Measurements from ENCODE around the gene CRABP2. TPM values are rescaled to one million over a fixed set of nuclear protein-coding genes. Genes with fewer than 3 reads are reported as not detected.

Gene CRABP2
- total RNA-seq, 1 donor from 2014 or later, result 110 TPM

DNA sequence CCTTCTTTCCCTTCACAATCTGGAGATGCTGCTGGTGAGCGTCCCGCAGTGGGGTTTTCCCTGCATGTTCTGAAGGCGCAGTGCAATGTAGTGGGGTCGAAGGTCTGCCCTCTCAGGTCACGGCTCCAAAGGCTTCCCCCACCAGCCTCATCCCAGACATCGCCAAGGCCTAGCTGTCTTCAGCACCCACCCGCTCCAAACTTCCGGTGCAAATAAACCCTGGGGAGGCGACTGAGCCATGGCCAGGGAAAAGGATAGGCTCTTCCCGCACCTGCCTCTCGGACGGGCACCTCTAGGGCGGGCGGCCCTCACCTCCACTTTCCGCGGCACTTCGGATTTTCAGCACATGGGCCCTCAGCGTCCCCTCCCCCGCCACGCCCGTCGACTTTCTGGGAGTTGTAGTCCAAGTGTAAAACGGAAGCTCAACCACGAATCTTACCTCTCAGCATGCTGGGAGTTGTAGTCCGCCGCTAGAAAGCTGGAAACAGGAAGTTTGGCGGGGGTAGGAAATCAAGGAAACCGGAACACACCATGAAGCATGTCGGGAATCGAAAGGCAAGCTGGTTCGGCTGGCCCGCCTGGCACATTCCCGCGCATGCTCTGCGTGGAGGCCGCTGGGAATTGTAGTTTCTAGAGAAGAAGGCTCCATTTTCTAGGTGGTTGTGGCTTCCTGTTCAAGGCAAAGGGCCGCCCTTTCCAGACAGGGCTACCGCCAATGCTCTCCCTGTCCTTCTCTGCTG lies 35.5 kb upstream of the CRABP2 start, which contains the start of gene MRPL24:
MRPL24 (minus strand) TSS at position 348 of the 740 bp plus-strand sequence. CDS start 2,384 bp downstream, outside the sequence.
- H2AFZ ChIP-seq (replicated peaks), result peak within 1 kb of the TSS; percentile 47
- Mint-ChIP-seq H3K4me3 (peak within 1 kb of the TSS; percentile 94), H3K27ac (peak within 1 kb of the TSS; percentile 96), H3K36me3 (peaks cover 20% of the 10 kb centered on the region), H3K27me3 (ENCODE audit: insufficient read depth, low read depth) (peaks cover 2% of the 10 kb centered on the region), H3K4me1 (peaks cover 32% of the 10 kb centered on the region), H3K9me3 (no peaks in the 10 kb centered on the region)
- H3K9ac ChIP-seq, result peak within 1 kb of the TSS; percentile 62
- peak within 1 kb of the TSS; percentile 64 for H3K4me3 ChIP-seq
- H3F3A ChIP-seq (ENCODE audit: low read depth), result peaks cover 52% of the 10 kb centered on the region
- no peaks in the 10 kb centered on the region for H3K36me3 ChIP-seq
- TF ChIP-seq EZH2phosphoT487 (IDR thresholded peaks at IDR 0.05), result no peak
- no peak for TF ChIP-seq EZH2 (IDR thresholded peaks at IDR 0.05)
- TF ChIP-seq, protein P1, sequence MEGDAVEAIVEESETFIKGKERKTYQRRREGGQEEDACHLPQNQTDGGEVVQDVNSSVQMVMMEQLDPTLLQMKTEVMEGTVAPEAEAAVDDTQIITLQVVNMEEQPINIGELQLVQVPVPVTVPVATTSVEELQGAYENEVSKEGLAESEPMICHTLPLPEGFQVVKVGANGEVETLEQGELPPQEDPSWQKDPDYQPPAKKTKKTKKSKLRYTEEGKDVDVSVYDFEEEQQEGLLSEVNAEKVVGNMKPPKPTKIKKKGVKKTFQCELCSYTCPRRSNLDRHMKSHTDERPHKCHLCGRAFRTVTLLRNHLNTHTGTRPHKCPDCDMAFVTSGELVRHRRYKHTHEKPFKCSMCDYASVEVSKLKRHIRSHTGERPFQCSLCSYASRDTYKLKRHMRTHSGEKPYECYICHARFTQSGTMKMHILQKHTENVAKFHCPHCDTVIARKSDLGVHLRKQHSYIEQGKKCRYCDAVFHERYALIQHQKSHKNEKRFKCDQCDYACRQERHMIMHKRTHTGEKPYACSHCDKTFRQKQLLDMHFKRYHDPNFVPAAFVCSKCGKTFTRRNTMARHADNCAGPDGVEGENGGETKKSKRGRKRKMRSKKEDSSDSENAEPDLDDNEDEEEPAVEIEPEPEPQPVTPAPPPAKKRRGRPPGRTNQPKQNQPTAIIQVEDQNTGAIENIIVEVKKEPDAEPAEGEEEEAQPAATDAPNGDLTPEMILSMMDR (IDR thresholded peaks at IDR 0.05), result no peak
- peak; percentile 99 for DNase-seq (ENCODE audit: low spot score)
- H4K20me1 ChIP-seq (ENCODE audit: low read depth), result peaks cover 10% of the 10 kb centered on the region
- no peaks in the 10 kb centered on the region for H3K9me3 ChIP-seq (ENCODE audit: low read depth)
- peaks cover 40% of the 10 kb centered on the region for H3K79me2 ChIP-seq (ENCODE audit: low read depth)
- peaks cover 16% of the 10 kb centered on the region for H3K4me1 ChIP-seq
- no peaks in the 10 kb centered on the region for H3K27me3 ChIP-seq
- H3K27ac ChIP-seq, result peak within 1 kb of the TSS; percentile 52
- peak within 1 kb of the TSS; percentile 86 for H3K4me2 ChIP-seq

DNA sequence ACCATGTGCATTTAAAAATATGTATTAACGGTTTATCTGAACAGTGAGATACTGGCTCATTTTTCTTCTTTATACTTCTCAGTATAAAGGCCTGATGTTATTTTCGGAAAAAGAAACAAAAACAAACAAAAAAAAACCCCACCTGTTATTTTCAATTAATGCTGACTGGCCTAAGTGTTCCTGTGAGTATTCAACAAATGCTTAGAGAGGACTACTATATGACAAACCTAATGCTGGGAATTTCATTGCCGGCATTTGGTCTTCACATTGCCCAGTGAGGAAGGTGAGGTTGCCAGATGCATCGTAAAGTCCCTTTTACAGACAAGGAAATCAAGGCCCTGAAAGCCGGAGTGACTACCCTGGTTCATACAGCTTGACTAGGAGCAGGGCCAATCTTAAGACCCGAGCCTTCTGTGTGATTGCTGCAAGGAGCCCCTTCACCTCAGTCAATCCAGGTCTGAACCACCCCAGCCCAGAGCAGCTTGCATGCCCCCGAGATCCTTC lies 34.9 kb upstream of the CRABP2 start:
- Histone ChIP-seq H2AFZ (replicated peaks) (peak overlapping the region; percentile 47), H3K9me3 (ENCODE audit: low read depth) (no peaks in the 10 kb centered on the region), H3K4me1 (peaks cover 10% of the 10 kb centered on the region), H4K20me1 (ENCODE audit: low read depth) (peaks cover 4% of the 10 kb centered on the region), H3K27me3 (no peaks in the 10 kb centered on the region), H3K79me2 (ENCODE audit: low read depth) (peaks cover 33% of the 10 kb centered on the region), H3K9ac (peak overlapping the region; percentile 62), H3F3A (ENCODE audit: low read depth) (peaks cover 45% of the 10 kb centered on the region), H3K4me3 (peak overlapping the region; percentile 64), H3K4me2 (peak overlapping the region; percentile 86), H3K27ac (no peak overlapping the region), H3K36me3 (no peaks in the 10 kb centered on the region)
- Mint-ChIP-seq H3K9me3 (no peaks in the 10 kb centered on the region), H3K36me3 (peaks cover 17% of the 10 kb centered on the region), H3K4me3 (peak overlapping the region; percentile 94), H3K27ac (peak overlapping the region; percentile 76), H3K27me3 (ENCODE audit: insufficient read depth, low read depth) (no peaks in the 10 kb centered on the region), H3K4me1 (peaks cover 26% of the 10 kb centered on the region)
- no peak for DNase-seq (ENCODE audit: low spot score)
- TF ChIP-seq, protein P1 (IDR thresholded peaks at IDR 0.05), result no peak
- no peak for TF ChIP-seq EZH2 (IDR thresholded peaks at IDR 0.05)
- TF ChIP-seq EZH2phosphoT487 (IDR thresholded peaks at IDR 0.05), result no peak

DNA sequence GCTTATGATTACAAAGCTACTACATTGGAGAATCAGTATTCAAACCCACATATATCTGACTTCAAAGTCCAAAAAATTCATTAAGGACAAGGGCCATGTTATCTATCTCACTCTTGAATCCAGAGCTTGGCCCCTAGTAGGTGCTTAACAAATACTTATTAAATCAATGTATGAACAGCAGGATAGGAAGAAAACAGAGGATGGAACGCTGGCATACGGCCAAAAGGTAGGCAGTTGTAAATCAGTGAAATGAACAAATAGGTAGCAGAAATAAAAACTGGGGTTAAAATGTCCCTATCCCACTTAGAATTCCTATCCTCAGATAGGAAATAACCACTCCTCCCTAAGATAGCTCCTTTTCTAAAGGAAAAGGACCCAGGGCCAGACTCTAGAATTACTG lies 33.5 kb upstream of the CRABP2 start:
- Histone ChIP-seq H3K9ac (no peak overlapping the region), H3K4me2 (no peak overlapping the region), H3K9me3 (ENCODE audit: low read depth) (no peaks in the 10 kb centered on the region), H3K27me3 (no peaks in the 10 kb centered on the region), H3K4me3 (no peak overlapping the region), H3K79me2 (ENCODE audit: low read depth) (peaks cover 20% of the 10 kb centered on the region), H3K4me1 (peaks cover 10% of the 10 kb centered on the region), H2AFZ (replicated peaks) (no peak overlapping the region), H3K36me3 (no peaks in the 10 kb centered on the region), H3K27ac (no peak overlapping the region), H3F3A (ENCODE audit: low read depth) (peaks cover 38% of the 10 kb centered on the region), H4K20me1 (ENCODE audit: low read depth) (no peaks in the 10 kb centered on the region)
- DNase-seq (ENCODE audit: low spot score), result no peak
- H3K4me3 Mint-ChIP-seq, result peak overlapping the region; percentile 36
- H3K9me3 Mint-ChIP-seq, result no peaks in the 10 kb centered on the region
- TF ChIP-seq EZH2 (IDR thresholded peaks at IDR 0.05) (no peak), EZH2phosphoT487 (IDR thresholded peaks at IDR 0.05) (no peak)
- TF ChIP-seq, protein P1 (IDR thresholded peaks at IDR 0.05), result no peak
- no peaks in the 10 kb centered on the region for H3K27me3 Mint-ChIP-seq (ENCODE audit: insufficient read depth, low read depth)
- H3K27ac Mint-ChIP-seq, result no peak overlapping the region
- H3K36me3 Mint-ChIP-seq, result peaks cover 13% of the 10 kb centered on the region
- peaks cover 22% of the 10 kb centered on the region for H3K4me1 Mint-ChIP-seq
